ENCODE data around the gene PRELID2. TPM values are rescaled to one million over a fixed set of nuclear protein-coding genes. Genes with fewer than 3 reads are reported as not detected.

The PRELID2 gene
- total RNA-seq, 1 donor from 2014 or later, result 23.5 TPM

DNA sequence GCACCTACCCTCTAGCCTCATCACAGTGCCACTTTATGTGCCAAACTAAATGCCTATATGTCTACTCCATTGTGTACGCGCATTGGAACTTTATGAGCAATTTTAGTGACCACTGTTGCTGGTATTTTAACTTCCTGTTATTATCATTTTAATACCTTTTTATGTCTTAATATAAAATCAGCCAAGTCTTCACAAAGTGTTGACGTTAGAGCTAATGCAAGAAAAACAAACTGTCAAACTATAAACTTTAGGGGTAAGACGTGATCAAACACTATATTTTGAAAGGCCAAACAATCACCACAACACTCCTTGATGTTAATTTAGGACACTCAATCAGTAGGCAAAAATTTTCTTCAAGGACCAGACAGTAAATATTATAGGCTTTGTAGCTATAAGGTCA lies 73.9 kb downstream of the PRELID2 start:
- DNase-seq (ENCODE audit: low spot score in 2 of 2), result no peak
- H3K27ac ChIP-seq, result no peak overlapping the region
- TF ChIP-seq, protein P1, sequence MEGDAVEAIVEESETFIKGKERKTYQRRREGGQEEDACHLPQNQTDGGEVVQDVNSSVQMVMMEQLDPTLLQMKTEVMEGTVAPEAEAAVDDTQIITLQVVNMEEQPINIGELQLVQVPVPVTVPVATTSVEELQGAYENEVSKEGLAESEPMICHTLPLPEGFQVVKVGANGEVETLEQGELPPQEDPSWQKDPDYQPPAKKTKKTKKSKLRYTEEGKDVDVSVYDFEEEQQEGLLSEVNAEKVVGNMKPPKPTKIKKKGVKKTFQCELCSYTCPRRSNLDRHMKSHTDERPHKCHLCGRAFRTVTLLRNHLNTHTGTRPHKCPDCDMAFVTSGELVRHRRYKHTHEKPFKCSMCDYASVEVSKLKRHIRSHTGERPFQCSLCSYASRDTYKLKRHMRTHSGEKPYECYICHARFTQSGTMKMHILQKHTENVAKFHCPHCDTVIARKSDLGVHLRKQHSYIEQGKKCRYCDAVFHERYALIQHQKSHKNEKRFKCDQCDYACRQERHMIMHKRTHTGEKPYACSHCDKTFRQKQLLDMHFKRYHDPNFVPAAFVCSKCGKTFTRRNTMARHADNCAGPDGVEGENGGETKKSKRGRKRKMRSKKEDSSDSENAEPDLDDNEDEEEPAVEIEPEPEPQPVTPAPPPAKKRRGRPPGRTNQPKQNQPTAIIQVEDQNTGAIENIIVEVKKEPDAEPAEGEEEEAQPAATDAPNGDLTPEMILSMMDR (IDR thresholded peaks at IDR 0.05), result no peak

DNA sequence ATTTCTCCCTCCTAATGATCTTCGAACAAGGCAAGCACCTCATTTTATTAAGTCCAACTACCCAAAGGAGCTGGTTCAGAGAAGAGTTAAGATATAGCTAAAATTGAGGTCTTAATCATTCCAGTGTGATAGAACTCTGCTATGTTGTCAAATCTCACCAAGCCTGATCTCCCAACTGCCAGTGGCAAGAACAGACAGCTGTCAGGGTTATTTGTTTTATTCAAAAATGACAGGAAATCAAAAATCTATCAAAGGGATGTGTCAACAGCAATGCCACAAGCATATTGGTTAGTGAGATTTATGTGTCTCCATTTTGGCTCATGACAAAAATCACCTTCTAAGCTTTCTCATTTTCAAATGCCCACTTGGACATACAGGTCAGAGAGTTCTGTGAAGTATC lies 74.5 kb downstream of the PRELID2 start:
- no peak for DNase-seq (ENCODE audit: low spot score in 2 of 2)
- Histone ChIP-seq H3K4me3 (no peak overlapping the region), H3K27me3 (no peaks in the 10 kb centered on the region), H3K36me3 (peaks cover 0 to 13% of the 10 kb centered on the region in 2 donors), H3K9me3 (no peaks in the 10 kb centered on the region), H3K27ac (no peak overlapping the region), H3K4me1 (no peaks in the 10 kb centered on the region)
- intact Hi-C loops (cut with DNase I), result no loop called here
- TF ChIP-seq, protein P1 (IDR thresholded peaks at IDR 0.05), result no peak

More for the DNA sequence above, 73.9 kb downstream of the PRELID2 start:
- Histone ChIP-seq H3K4me1 (no peaks in the 10 kb centered on the region), H3K27me3 (no peaks in the 10 kb centered on the region), H3K36me3 (peaks cover 0 to 13% of the 10 kb centered on the region in 2 donors), H3K4me3 (no peak overlapping the region), H3K9me3 (no peaks in the 10 kb centered on the region)
- intact Hi-C loops (cut with DNase I), result no loop called here

DNA sequence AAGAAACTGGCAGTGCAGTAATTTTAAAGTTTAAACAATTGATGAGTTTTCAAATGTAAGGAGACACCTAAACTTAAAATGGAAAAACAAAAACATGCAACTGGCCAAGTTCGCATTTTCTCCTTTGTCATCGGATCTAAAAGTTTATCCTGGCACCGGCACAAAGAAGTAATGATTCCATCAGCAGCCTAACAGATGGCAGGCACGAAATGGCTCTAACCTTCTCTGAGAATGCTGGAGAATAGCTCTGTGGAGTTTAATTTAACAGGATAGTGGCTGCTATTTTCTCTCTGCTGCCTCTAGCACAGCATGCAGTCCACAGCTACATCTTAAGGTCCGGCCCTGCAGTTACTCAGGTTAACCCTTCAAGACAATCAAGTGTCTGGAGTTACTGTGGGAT lies 82.2 kb downstream of the PRELID2 start:
- DNase-seq (ENCODE audit: low spot score in 2 of 2), result no peak
- H3K27ac ChIP-seq, result no peak overlapping the region
- no peaks in the 10 kb centered on the region for H3K36me3 ChIP-seq
- peaks cover 0 to 10% of the 10 kb centered on the region in 2 donors for H3K9me3 ChIP-seq
- TF ChIP-seq, protein P1 (IDR thresholded peaks at IDR 0.05), result no peak
- no peak overlapping the region for H3K4me3 ChIP-seq
- no peaks in the 10 kb centered on the region for H3K27me3 ChIP-seq
- peaks cover 0 to 5% of the 10 kb centered on the region in 2 donors for H3K4me1 ChIP-seq
- intact Hi-C loops (cut with DNase I), result no loop called here

DNA sequence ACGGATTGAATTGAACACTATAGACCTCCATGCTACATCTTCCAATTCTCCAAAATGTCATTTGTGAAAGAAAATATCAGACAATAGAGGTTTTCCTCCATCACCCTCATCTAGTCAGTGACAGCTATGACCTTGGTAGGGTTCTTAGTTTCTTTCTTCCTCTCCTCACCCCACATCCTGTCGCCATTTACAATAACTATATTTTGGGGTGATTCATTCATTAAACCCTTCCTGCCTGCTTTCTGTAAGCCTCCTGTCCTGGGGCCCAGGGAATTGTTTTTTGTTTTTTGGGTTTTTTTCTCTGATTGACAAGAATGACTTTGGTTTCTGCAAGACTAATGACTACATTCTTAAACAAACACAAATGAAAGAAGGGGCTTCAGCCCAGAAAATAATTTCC lies 82.6 kb downstream of the PRELID2 start:
- Histone ChIP-seq H3K36me3 (no peaks in the 10 kb centered on the region), H3K9me3 (peaks cover 0 to 10% of the 10 kb centered on the region in 2 donors), H3K27ac (no peak overlapping the region), H3K4me1 (peaks cover 0 to 5% of the 10 kb centered on the region in 2 donors), H3K27me3 (no peaks in the 10 kb centered on the region), H3K4me3 (no peak overlapping the region)
- TF ChIP-seq, protein P1 (IDR thresholded peaks at IDR 0.05), result no peak
- DNase-seq (ENCODE audit: low spot score in 2 of 2), result no peak
- intact Hi-C loops (cut with DNase I), result no loop called here

DNA sequence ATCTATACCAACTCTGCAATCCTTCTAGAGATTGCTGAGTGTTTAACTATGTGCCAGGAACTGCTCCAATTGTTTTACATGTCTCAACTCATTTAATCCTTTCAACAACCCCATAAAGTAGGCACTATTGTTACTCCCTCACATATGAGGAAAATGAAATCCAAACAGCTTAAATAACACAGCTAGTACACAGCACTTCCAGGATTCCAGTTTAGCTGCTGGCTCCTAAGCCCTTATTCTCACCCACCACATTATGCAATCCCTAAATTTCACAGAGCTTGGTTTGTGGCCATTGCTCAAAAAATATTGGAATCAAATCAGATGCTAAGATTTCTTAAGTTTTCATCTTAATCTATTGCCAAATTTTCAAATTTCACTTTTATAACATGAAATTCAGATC lies 84.9 kb downstream of the PRELID2 start:
- intact Hi-C loops (cut with DNase I), result no loop called here
- no peaks in the 10 kb centered on the region for H3K36me3 ChIP-seq
- H3K9me3 ChIP-seq, result peaks cover 0 to 10% of the 10 kb centered on the region in 2 donors
- H3K4me1 ChIP-seq, result peaks cover 0 to 5% of the 10 kb centered on the region in 2 donors
- TF ChIP-seq, protein P1 (IDR thresholded peaks at IDR 0.05), result no peak
- no peaks in the 10 kb centered on the region for H3K27me3 ChIP-seq
- DNase-seq (ENCODE audit: low spot score in 2 of 2), result no peak
- no peak overlapping the region for H3K4me3 ChIP-seq
- H3K27ac ChIP-seq, result no peak overlapping the region

All from ascending aorta (tissue), 2 donors.